Memory B cell (primary cell): Measurements from ENCODE around the gene EPHA2.

Experiments used
- ATAC-seq: fragments of 150-1000 bp; cut with Tn5 transposase; 2 replicates; pipeline ENCODE4 v1.10.0; 2021; ENCODE audit warnings: low read depth, mild to moderate bottlenecking, moderate library complexity
- DNase-seq, 2 donors: peaks; one replicate each; pipeline ENCODE4 v3.0.0; 2022; ENCODE audit warnings: low spot score in 2 of 2
- H3K27ac Mint-ChIP-seq: one replicate; pipeline ENCODE4 v1.8.0; 2022; ENCODE audit warnings: mild to moderate bottlenecking, moderate library complexity, mixed read lengths
- H3K27me3 Mint-ChIP-seq: one replicate; pipeline ENCODE4 v1.8.0; 2022; ENCODE audit warnings: mixed read lengths
- H3K36me3 Mint-ChIP-seq: one replicate; pipeline ENCODE4 v1.8.0; 2022; ENCODE audit warnings: mild to moderate bottlenecking, mixed read lengths
- H3K4me1 Mint-ChIP-seq: one replicate; pipeline ENCODE4 v1.8.0; 2022; ENCODE audit warnings: mixed read lengths
- H3K4me3 Mint-ChIP-seq: one replicate; pipeline ENCODE4 v1.8.0; 2022; ENCODE audit warnings: mild to moderate bottlenecking, moderate library complexity, mixed read lengths
- H3K9me3 Mint-ChIP-seq: one replicate; pipeline ENCODE4 v1.8.0; 2022; ENCODE audit warnings: mixed read lengths

The EPHA2 gene

DNA sequence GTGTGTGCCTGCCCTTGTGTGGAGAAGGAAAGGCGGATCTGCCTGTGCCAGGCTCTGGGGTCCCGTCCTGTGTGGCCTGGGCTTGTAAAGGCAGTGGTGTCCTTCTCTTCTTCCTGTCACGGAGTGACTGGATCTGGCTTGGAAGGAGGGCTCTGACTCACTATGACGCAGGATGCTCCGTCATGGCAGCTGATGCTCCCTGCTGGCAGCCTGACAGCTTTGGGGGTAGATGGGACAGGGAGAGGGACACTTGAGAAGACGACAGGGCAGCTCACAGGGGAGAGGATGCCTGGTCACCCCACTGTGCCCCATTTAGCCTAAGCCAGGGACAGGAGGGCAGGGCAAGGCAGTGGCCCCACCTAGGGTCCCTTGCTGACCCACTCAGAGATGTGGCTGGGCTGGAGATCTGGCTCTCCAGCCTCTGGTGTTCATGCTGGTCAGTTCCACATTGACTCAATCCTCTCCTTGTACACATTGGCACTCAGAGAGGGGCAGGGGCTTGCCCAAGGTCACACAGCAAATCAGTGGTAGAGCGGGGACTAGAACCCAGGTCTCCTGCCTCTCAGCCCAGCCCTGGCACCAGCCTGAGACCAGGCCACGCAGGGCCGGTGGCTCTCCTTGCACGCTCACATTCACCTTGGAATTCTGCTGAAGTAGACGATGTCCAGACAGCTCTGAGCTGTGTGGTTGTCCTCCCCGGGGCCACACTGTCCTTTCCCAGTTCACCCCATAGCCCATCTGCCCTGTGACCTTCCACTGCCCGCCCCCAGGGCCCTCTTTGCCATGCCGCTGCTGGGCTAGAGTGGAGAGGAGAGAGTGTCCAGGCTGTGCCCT lies 79.6 kb downstream of the EPHA2 start:
- no peak overlapping the region for H3K4me3 Mint-ChIP-seq
- DNase-seq, result no peak
- H3K36me3 Mint-ChIP-seq, result no peaks in the 10 kb centered on the region
- H3K27me3 Mint-ChIP-seq, result peaks cover 11% of the 10 kb centered on the region
- H3K4me1 Mint-ChIP-seq, result peaks cover 11% of the 10 kb centered on the region
- no peaks in the 10 kb centered on the region for H3K9me3 Mint-ChIP-seq
- no peak for ATAC-seq
- no peak overlapping the region for H3K27ac Mint-ChIP-seq

DNA sequence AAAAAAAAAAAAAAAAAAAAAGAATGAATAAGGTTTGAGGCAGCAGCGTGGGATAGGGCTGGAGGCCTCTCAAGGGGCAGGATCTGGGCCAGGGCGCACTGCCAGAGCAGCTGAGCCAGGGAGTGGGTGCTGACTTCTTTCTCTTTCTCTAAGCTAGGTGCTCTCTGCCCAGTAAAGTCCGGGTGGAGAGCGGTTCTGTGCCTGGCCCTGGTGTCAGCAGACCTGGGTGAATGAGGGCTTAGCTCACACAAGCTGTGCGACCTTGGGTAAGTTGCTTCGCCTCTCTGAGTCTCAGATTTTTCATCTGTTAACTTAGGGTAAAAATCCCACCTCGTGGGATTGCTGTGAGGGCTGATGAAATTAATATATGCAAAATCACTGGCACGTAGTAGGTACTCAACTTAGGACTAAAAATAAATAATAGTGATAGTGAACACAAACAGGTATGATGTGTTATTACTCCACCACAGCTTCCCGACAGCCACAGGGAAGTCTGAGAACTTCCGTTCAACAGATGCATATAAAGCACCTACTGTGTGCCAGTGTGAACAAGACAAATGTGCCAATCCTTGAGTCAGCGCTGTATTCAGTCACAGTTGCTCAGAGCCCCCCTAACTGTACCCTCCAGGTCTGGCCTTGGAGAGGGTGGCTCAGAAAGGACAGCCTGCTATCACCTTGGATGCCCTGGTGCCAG lies 80.4 kb downstream of the EPHA2 start:
- Mint-ChIP-seq H3K4me3 (no peak overlapping the region), H3K36me3 (no peaks in the 10 kb centered on the region), H3K4me1 (peaks cover 11% of the 10 kb centered on the region), H3K9me3 (no peaks in the 10 kb centered on the region), H3K27me3 (peaks cover 11% of the 10 kb centered on the region), H3K27ac (no peak overlapping the region)
- no peak for ATAC-seq
- no peak for DNase-seq
